PC-3 (cell line): ENCODE results near the gene AKAP6. TPM values are rescaled to one million over a fixed set of nuclear protein-coding genes. Genes with fewer than 3 reads are reported as not detected.

ENCODE experiments used
- ATAC-seq: fragments of 200-7000 bp; cut with Tn5 transposase; 2 replicates; pipeline ENCODE4 v1.9.1; 2020; ENCODE audit warnings: mild to moderate bottlenecking, moderate library complexity
- BruUV-seq: library from RNA; stranded (reverse); fragments of 400-500 nt; replicated peaks from 2 replicates; lab custom pipeline; 2021; lab: Mats Ljungman, UMichigan
- CTCF ChIA-PET: fragments of 300-600 bp; sonication (Branson Sonifier 250); formaldehyde crosslinking; loops from one replicate; lab custom pipeline; 2022; ENCODE audit warnings: antibody characterized with exemption; lab: Charles Lee
- POLR2A ChIA-PET: fragments of 300-600 bp; sonication (Branson Sonifier 250); formaldehyde crosslinking; loops from one replicate; lab custom pipeline; 2022; ENCODE audit warnings: antibody characterized with exemption; ENCODE audit not compliant: unreplicated experiment; lab: Charles Lee
- DNase-seq: peaks from one replicate; pipeline ENCODE4 v3.0.0-alpha.2; 2015
- H2AFZ ChIP-seq: fragments of 300-600 bp; sonication (generic); 2 replicates; pipeline ENCODE4 v1.6.0; 2016; ENCODE audit warnings: antibody characterized with exemption, low read length
- H3F3A ChIP-seq: fragments of 300-600 bp; sonication (generic); one replicate; pipeline ENCODE4 v1.6.0; 2017; ENCODE audit warnings: antibody characterized with exemption, low read length, control low read depth, mild to moderate bottlenecking; ENCODE audit not compliant: unreplicated experiment
- H3K27ac ChIP-seq: fragments of 300-600 bp; sonication (generic); 2 replicates; pipeline ENCODE4 v1.5.1; 2016; ENCODE audit warnings: mild to moderate bottlenecking, low read length
- H3K27me3 ChIP-seq: fragments of 300-600 bp; sonication (generic); 2 replicates; pipeline ENCODE4 v1.6.1; 2016; ENCODE audit warnings: low read length, mixed read lengths
- H3K36me3 ChIP-seq: fragments of 300-600 bp; sonication (generic); 2 replicates; pipeline ENCODE4 v1.6.1; 2016; ENCODE audit warnings: low read depth, mixed run types, low read length, mixed read lengths
- H3K4me1 ChIP-seq: fragments of 300-600 bp; sonication (generic); 2 replicates; pipeline ENCODE4 v1.5.1; 2016; ENCODE audit warnings: low read length; ENCODE audit not compliant: insufficient read depth
- H3K4me2 ChIP-seq: fragments of 300-600 bp; sonication (generic); 2 replicates; pipeline ENCODE4 v1.6.0; 2016; ENCODE audit warnings: low read length
- H3K4me3 ChIP-seq: fragments of 300-600 bp; sonication (generic); 2 replicates; pipeline ENCODE4 v1.5.1; 2016; ENCODE audit warnings: mild to moderate bottlenecking, low read length, mixed read lengths
- H3K79me2 ChIP-seq: fragments of 300-600 bp; sonication (generic); 2 replicates; pipeline ENCODE4 v1.6.1; 2017; ENCODE audit warnings: low read length, mixed read lengths
- H3K9ac ChIP-seq: fragments of 300-600 bp; sonication (generic); 2 replicates; pipeline ENCODE4 v1.6.0; 2016; ENCODE audit warnings: mild to moderate bottlenecking, low read length
- H3K9me2 ChIP-seq: fragments of 300-600 bp; sonication (generic); replicated peaks from 2 replicates; pipeline ENCODE4 v1.6.1; 2016; ENCODE audit warnings: mixed run types, low read length, mixed read lengths
- H3K9me3 ChIP-seq: fragments of 300-600 bp; sonication (generic); 2 replicates; pipeline ENCODE4 v1.6.1; 2016; ENCODE audit warnings: low read length, mixed read lengths
- H4K20me1 ChIP-seq: fragments of 300-600 bp; sonication (generic); 2 replicates; pipeline ENCODE4 v1.6.1; 2016; ENCODE audit warnings: low read length, mixed read lengths
- EZH2 ChIP-seq: fragments of 300-600 bp; sonication (generic); IDR thresholded peaks from one replicate; pipeline ENCODE4 v1.6.1; 2017; ENCODE audit warnings: antibody characterized with exemption, mild to moderate bottlenecking, low read length; ENCODE audit not compliant: unreplicated experiment
- EZH2phosphoT487 ChIP-seq: fragments of 300-600 bp; sonication (generic); IDR thresholded peaks from 2 replicates; pipeline ENCODE4 v1.6.1; 2018; ENCODE audit warnings: mild to moderate bottlenecking, antibody characterized with exemption, low read length, borderline replicate concordance
- intact Hi-C: fragments of 100-400 bp; cut with micrococcal nuclease; formaldehyde crosslinking; loops from 2 replicates; pipeline ENCODE4 v1.9.0; 2023
- total RNA-seq: library from RNA; depleted of rRNA; stranded (reverse); fragments of >200 nt; gene quantifications from 2 replicates; pipeline ENCODE4 v1.2.3, GENCODE V29; 2014
- TF ChIP-seq, protein P1 (sequence below): fragments of 300-600 bp; sonication (generic); conservative IDR thresholded peaks from 2 replicates; pipeline ENCODE4 v1.5.1; 2017; ENCODE audit warnings: antibody characterized with exemption, low read depth, mild to moderate bottlenecking, low read length

AKAP6 gene
- total RNA-seq, 1 experiment from 2014 or later: 1.5 TPM

DNA sequence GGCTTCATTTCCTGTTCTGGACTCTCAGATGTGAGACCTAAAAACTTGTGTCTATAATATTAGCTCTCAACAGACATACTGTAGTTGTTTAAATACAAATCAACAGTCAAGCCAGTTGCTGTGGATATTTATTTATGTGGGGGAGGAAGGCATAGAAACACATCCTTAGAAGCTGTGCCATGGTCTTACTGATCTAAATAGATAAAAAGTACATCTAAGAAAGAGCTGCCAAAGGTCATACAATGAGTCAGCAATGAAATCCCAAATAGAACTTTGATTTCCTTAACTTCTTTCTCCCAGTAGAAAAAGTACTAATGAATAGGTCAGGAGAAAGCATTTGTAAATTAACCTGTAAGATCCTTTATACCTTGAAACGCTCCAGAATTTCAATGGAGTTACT, 185.1 kb downstream of the AKAP6 start:
- DNase-seq (peak; percentile 23), ATAC-seq (peak; percentile 28)
- TF ChIP-seq EZH2: no peak
- no peak for TF ChIP-seq EZH2phosphoT487
- TF ChIP-seq, protein P1, sequence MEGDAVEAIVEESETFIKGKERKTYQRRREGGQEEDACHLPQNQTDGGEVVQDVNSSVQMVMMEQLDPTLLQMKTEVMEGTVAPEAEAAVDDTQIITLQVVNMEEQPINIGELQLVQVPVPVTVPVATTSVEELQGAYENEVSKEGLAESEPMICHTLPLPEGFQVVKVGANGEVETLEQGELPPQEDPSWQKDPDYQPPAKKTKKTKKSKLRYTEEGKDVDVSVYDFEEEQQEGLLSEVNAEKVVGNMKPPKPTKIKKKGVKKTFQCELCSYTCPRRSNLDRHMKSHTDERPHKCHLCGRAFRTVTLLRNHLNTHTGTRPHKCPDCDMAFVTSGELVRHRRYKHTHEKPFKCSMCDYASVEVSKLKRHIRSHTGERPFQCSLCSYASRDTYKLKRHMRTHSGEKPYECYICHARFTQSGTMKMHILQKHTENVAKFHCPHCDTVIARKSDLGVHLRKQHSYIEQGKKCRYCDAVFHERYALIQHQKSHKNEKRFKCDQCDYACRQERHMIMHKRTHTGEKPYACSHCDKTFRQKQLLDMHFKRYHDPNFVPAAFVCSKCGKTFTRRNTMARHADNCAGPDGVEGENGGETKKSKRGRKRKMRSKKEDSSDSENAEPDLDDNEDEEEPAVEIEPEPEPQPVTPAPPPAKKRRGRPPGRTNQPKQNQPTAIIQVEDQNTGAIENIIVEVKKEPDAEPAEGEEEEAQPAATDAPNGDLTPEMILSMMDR: no peak
- intact Hi-C loops: no loop called here
- Histone ChIP-seq H3K4me1 (peaks cover 31% of the 10 kb centered on the region), H3K36me3 (no peaks in the 10 kb centered on the region), H4K20me1 (no peaks in the 10 kb centered on the region), H3K27me3 (no peaks in the 10 kb centered on the region), H3K4me2 (peak overlapping the region; percentile 3), H3K9me3 (no peaks in the 10 kb centered on the region), H3K79me2 (no peaks in the 10 kb centered on the region), H3K4me3 (no peak overlapping the region), H3K9ac (no peak overlapping the region), H3K27ac (no peak overlapping the region), H2AFZ (no peak overlapping the region), H3K9me2 (no peaks in the 10 kb centered on the region), H3F3A (no peaks in the 10 kb centered on the region)
- ChIA-PET CTCF (interaction anchor here (0.6 to 1.6 kb wide), 10 partner anchors 9 to 548 kb away, joined by 3 to 29 read pairs (median 10); no protein-coding TSS in a partner anchor), POLR2A (interaction anchor here (0.7 kb wide), 2 partner anchors 11 to 40 kb away, joined by 4 read pairs; no protein-coding TSS in a partner anchor)
- no TSS peak for BruUV-seq

DNA sequence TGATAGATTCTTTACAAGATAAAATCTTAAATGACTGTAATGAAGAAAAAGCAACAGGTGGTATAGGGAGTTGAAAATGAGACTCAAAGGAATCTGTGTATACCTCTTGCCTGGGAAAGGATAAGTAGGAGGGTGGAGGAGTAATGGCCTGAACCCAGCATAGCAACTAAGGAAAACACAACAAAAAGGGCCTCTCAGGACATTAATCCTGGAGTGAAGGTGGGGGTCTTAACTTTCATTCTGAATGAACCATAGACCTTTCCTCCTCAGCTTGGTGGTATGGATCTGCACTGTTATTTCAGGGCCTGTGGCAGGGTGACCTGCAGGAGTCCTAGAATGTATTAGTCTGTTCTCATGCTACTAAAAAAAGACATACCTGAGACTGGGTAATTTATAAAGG, 185.6 kb downstream of the AKAP6 start:
- BruUV-seq: no TSS peak
- ChIA-PET POLR2A (no interaction called here), CTCF (interaction anchor here (1.1 to 1.6 kb wide), 6 partner anchors 33 to 441 kb away, joined by 3 to 29 read pairs (median 18); no protein-coding TSS in a partner anchor)
- no peak overlapping the region for H2AFZ ChIP-seq
- no peaks in the 10 kb centered on the region for H3K36me3 ChIP-seq
- peaks cover 27% of the 10 kb centered on the region for H3K4me1 ChIP-seq
- no peak overlapping the region for H3K27ac ChIP-seq
- H3K27me3 ChIP-seq: no peaks in the 10 kb centered on the region
- no peaks in the 10 kb centered on the region for H3K9me3 ChIP-seq
- TF ChIP-seq EZH2phosphoT487 (no peak), EZH2 (no peak)
- TF ChIP-seq, protein P1: no peak
- H4K20me1 ChIP-seq: no peaks in the 10 kb centered on the region
- no peaks in the 10 kb centered on the region for H3K79me2 ChIP-seq
- peak overlapping the region; percentile 3; the same call in 1 of the 2 replicates for H3K4me2 ChIP-seq
- H3K4me3 ChIP-seq: no peak overlapping the region
- ATAC-seq: no peak
- intact Hi-C loops: no loop called here
- DNase-seq: no peak
- no peak overlapping the region for H3K9ac ChIP-seq
- no peaks in the 10 kb centered on the region for H3K9me2 ChIP-seq
- H3F3A ChIP-seq: no peaks in the 10 kb centered on the region

DNA sequence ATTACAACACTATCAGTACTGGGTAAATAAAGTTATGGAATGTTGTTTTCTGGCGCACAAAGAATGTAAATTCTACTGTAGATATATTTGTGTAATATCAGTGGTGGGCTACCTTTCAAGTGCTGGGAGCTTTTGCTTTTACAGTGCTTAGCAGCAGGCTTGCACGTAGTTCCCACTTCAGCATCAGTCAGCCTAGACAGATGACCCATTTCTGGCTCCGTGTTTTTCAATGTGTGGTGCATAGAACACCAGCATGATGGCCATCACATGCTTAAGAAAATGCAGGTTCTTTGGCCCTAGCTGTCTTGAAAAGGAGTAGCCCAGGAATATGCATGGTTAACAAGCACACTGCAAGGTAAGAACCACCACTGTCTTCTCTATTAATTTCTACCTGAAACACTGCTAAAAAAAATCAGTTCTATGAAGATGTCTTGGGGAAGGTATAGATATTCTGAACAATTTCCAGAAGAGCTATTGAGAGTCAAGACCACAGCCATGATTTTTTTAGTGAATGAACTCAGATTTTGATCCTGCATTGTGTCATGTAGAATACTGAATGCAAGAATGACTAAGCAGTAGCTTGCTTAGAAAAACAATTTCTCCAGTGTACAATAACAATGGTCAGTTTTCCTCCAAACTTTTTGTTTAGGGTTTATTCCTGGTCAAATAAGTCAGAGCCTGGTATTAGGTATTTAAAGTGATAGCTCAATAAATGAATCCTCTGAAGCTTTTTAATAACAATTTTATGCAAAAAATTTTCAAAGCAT, 195.7 kb downstream of the AKAP6 start:
- Histone ChIP-seq H3K9ac (no peak overlapping the region), H3K79me2 (no peaks in the 10 kb centered on the region), H3K9me3 (no peaks in the 10 kb centered on the region), H3K36me3 (no peaks in the 10 kb centered on the region), H3K4me1 (no peaks in the 10 kb centered on the region), H3K9me2 (no peaks in the 10 kb centered on the region), H3K4me2 (no peak overlapping the region), H3K4me3 (no peak overlapping the region), H2AFZ (no peak overlapping the region), H3K27ac (no peak overlapping the region), H3K27me3 (no peaks in the 10 kb centered on the region), H4K20me1 (no peaks in the 10 kb centered on the region), H3F3A (no peaks in the 10 kb centered on the region)
- ATAC-seq (no peak), DNase-seq (no peak)
- BruUV-seq: no TSS peak
- ChIA-PET CTCF (no interaction called here), POLR2A (interaction anchor here (0.6 kb wide), 1 partner anchor 11 kb away, joined by 4 read pairs; no protein-coding TSS in a partner anchor)
- TF ChIP-seq, protein P1: no peak
- TF ChIP-seq EZH2: no peak
- TF ChIP-seq EZH2phosphoT487: no peak
- intact Hi-C loops: no loop called here
